Upper lobe of right lung (tissue), 1 donor: ENCODE data around the gene RBBP4. TPM values are rescaled to one million over a fixed set of nuclear protein-coding genes. Genes with fewer than 3 reads are reported as not detected.
"Not testable (repeated sequence)": the region's sequence is repeated elsewhere in the genome, so short reads cannot be mapped to it uniquely, and the experiment has no call there.

Experiments used
- ATAC-seq: fragments of 200-7000 bp; cut with Tn5 transposase; one replicate; pipeline ENCODE4 v1.9.1; 2020; ENCODE audit warnings: mild to moderate bottlenecking, moderate library complexity
- DNase-seq: peaks from one replicate; pipeline ENCODE4 v3.0.0-alpha.2; 2020
- H3K27ac ChIP-seq: fragments of 200-600 bp; one replicate; pipeline ENCODE4 v1.8.0; 2022
- H3K27me3 ChIP-seq: fragments of 200-600 bp; one replicate; pipeline ENCODE4 v1.8.0; 2022; ENCODE audit warnings: mild to moderate bottlenecking
- H3K36me3 ChIP-seq: fragments of 200-600 bp; one replicate; pipeline ENCODE4 v1.8.0; 2022
- H3K4me1 ChIP-seq: fragments of 200-600 bp; one replicate; pipeline ENCODE4 v1.8.0; 2022
- H3K4me3 ChIP-seq: fragments of 200-600 bp; one replicate; pipeline ENCODE4 v1.8.0; 2022; ENCODE audit warnings: mild to moderate bottlenecking
- H3K9me3 ChIP-seq: fragments of 200-600 bp; one replicate; pipeline ENCODE4 v1.8.0; 2022
- CTCF ChIP-seq: fragments of 200-600 bp; IDR thresholded peaks from one replicate; pipeline ENCODE4 v1.8.0; 2022; ENCODE audit warnings: antibody characterized with exemption
- intact Hi-C: fragments of 100-400 bp; cut with DNase I; formaldehyde crosslinking; loops from one replicate; pipeline ENCODE4 v1.11.0; 2022
- total RNA-seq: library from RNA; stranded (reverse); fragmentation: NEBNext Ultra II Directional; extraction: Animal tissue kit (Norgen Biotek cat#: 25700); gene quantifications from one replicate; pipeline ENCODE4 v1.2.1, GENCODE V29; 2021
- donor health status: DM: no; HTN: yes; CAD: no; lungs with severe emphysema.

The RBBP4 gene
- total RNA-seq, 1 donor from 2014 or later, result 156 TPM

GRCh38 chr1:32622806-32623681 is 28.0 kb upstream of the RBBP4 start:
- no peak for TF ChIP-seq CTCF
- ATAC-seq (no peak), DNase-seq (no peak)
- H3K9me3 ChIP-seq, result no peaks in the 10 kb centered on the region
- intact Hi-C loops, result no loop called here
- H3K4me3 ChIP-seq, result no peak overlapping the region
- no peaks in the 10 kb centered on the region for H3K27me3 ChIP-seq
- no peaks in the 10 kb centered on the region for H3K4me1 ChIP-seq
- H3K27ac ChIP-seq, result no peak overlapping the region
- peaks cover 34% of the 10 kb centered on the region for H3K36me3 ChIP-seq

DNA sequence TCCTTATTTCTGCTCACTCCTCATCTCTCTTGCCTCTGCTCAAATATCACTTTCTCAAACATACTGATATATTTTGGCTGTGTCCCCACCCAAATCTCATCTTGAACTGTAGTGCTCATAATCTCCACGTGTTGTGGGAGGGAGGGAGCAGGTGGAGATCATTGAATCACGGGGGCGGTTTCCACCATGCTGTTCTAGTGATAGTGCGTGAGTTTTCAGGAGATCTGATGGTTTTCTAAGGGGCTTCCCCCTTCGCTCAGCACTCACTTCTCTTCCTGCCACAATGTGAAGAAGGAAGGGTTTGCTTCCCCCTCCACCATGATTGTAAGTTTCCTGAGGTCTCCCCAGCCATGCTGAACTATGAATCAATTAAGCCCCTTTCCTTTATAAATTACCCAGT is 27.2 kb upstream of the RBBP4 start:
- H3K36me3 ChIP-seq, result peaks cover 41% of the 10 kb centered on the region
- DNase-seq (no peak), ATAC-seq (no peak)
- intact Hi-C loops, result no loop called here
- no peak overlapping the region for H3K27ac ChIP-seq
- H3K27me3 ChIP-seq, result no peaks in the 10 kb centered on the region
- no peaks in the 10 kb centered on the region for H3K9me3 ChIP-seq
- no peak overlapping the region for H3K4me3 ChIP-seq
- H3K4me1 ChIP-seq, result no peaks in the 10 kb centered on the region
- TF ChIP-seq CTCF, result no peak

GRCh38 chr1:32626176-32626575 is 24.8 kb upstream of the RBBP4 start:
- Histone ChIP-seq H3K27me3 (no peaks in the 10 kb centered on the region), H3K27ac (no peak overlapping the region), H3K4me1 (no peaks in the 10 kb centered on the region), H3K9me3 (no peaks in the 10 kb centered on the region), H3K36me3 (peaks cover 55% of the 10 kb centered on the region), H3K4me3 (no peak overlapping the region)
- DNase-seq (no peak), ATAC-seq (no peak)
- TF ChIP-seq CTCF, result no peak
- intact Hi-C loops, result no loop called here

GRCh38 chr1:32627596-32628162 is 23.3 kb upstream of the RBBP4 start:
- no peaks in the 10 kb centered on the region for H3K9me3 ChIP-seq
- no peak overlapping the region for H3K27ac ChIP-seq
- no peak for TF ChIP-seq CTCF
- no peak for DNase-seq
- intact Hi-C loops, result no loop called here
- H3K36me3 ChIP-seq, result peaks cover 61% of the 10 kb centered on the region
- H3K4me1 ChIP-seq, result no peaks in the 10 kb centered on the region
- no peak overlapping the region for H3K4me3 ChIP-seq
- ATAC-seq, result no peak
- no peaks in the 10 kb centered on the region for H3K27me3 ChIP-seq

- ATAC-seq, intact Hi-C loops: not testable (repeated sequence)
- peaks cover 81% of the 10 kb centered on the region for H3K36me3 ChIP-seq
These were observed 20.8 kb upstream of the RBBP4 start for GRCh38 chr1:32630173-32630572.

GRCh38 chr1:32632829-32633228 is 18.2 kb upstream of the RBBP4 start:
- peaks cover 56% of the 10 kb centered on the region for H3K36me3 ChIP-seq
- H3K4me3 ChIP-seq, result no peak overlapping the region
- no peaks in the 10 kb centered on the region for H3K9me3 ChIP-seq
- H3K27ac ChIP-seq, result no peak overlapping the region
- TF ChIP-seq CTCF, result no peak
- DNase-seq (no peak), ATAC-seq (no peak)
- no peaks in the 10 kb centered on the region for H3K27me3 ChIP-seq
- intact Hi-C loops, result no loop called here
- H3K4me1 ChIP-seq, result peaks cover 3% of the 10 kb centered on the region

More at GRCh38 chr1:32630173-32630572, 20.8 kb upstream of the RBBP4 start:
- H3K4me1 ChIP-seq, H3K9me3 ChIP-seq, H3K27me3 ChIP-seq, DNase-seq, H3K4me3 ChIP-seq, H3K27ac ChIP-seq: not testable (repeated sequence)
